ENCODE measurements around the gene TNFRSF12A. TPM values are rescaled to one million over a fixed set of nuclear protein-coding genes. Genes with fewer than 3 reads are reported as not detected.

Gene TNFRSF12A
- total and polyA plus RNA-seq, 2 of the 13 experiments (the other 11 are each of a cell fraction or from before 2014, with no cell fraction given), result 61.9 to 66.0 TPM

DNA sequence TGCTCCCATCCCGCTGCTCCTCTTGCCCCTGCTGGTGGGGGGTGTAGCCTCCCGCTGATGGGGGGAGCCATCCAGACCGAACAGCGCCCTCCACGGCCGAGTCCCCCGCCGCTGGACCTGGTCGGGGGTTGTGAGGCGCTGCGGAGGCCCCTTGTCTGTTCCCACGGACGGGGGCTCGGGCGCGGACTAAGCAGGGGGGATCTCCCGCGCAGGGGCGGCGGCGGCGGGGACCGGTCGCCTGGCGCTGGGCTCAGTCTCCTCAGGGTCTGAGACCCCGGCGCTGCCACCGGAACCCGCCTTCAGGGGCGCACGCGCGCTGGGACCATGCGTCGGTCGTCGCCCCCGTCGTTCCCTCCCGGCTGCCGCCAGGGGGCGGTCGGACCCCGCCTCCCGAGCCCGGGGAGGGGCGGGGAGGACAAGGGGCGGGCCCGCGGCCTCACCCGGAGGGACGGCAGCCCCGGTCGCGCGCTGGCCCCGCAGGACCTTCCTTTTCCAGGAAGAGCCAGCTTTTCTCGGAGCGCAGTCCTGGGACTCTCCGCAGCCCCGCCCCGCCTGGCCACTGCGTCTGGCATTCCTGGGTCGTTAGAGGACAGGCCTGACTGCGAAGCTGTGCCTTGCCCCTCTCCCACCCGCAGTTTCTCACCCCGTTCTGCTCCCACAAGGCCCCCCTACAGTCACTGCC is 39.0 kb downstream of the TNFRSF12A start (continued):
- TF ChIP-seq, protein P1, sequence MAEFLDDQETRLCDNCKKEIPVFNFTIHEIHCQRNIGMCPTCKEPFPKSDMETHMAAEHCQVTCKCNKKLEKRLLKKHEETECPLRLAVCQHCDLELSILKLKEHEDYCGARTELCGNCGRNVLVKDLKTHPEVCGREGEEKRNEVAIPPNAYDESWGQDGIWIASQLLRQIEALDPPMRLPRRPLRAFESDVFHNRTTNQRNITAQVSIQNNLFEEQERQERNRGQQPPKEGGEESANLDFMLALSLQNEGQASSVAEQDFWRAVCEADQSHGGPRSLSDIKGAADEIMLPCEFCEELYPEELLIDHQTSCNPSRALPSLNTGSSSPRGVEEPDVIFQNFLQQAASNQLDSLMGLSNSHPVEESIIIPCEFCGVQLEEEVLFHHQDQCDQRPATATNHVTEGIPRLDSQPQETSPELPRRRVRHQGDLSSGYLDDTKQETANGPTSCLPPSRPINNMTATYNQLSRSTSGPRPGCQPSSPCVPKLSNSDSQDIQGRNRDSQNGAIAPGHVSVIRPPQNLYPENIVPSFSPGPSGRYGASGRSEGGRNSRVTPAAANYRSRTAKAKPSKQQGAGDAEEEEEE (CRISPR knock-in tag; IDR thresholded peaks at IDR 0.05; ENCODE audit: borderline replicate concordance), result no peak
- TF ChIP-seq ISL2 (CRISPR knock-in tag; IDR thresholded peaks at IDR 0.05) (no peak; the same call in 1 of the 2 replicates), MAFK (conservative IDR thresholded peaks at IDR 0.05 in 1 of 2, IDR thresholded peaks at IDR 0.05 in 1 of 2; ENCODE audit: low read length in 2 of 2) (no peak), ZFP62 (CRISPR knock-in tag; IDR thresholded peaks at IDR 0.05) (no peak), CHD4 (IDR thresholded peaks at IDR 0.05; ENCODE audit: borderline replicate concordance, low read length) (no peak), FOXP1 (IDR thresholded peaks at IDR 0.05) (no peak), FOXP1 (CRISPR knock-in tag; IDR thresholded peaks at IDR 0.05) (no peak), NFKB2 (CRISPR knock-in tag; IDR thresholded peaks at IDR 0.05; ENCODE audit: borderline replicate concordance) (0 out of 2 replicates have a peak, but pooled peaks have one; percentile 40), RFXAP (CRISPR knock-in tag; IDR thresholded peaks at IDR 0.05; ENCODE audit: borderline replicate concordance) (no peak), ZNF337 (CRISPR knock-in tag; IDR thresholded peaks at IDR 0.05; ENCODE audit: borderline replicate concordance, low read depth) (no peak), ERF (CRISPR knock-in tag; IDR thresholded peaks at IDR 0.05) (peak; percentile 82), CEBPG (CRISPR knock-in tag; IDR thresholded peaks at IDR 0.05) (no peak; the same call in 1 of the 2 replicates), ZNF607 (CRISPR knock-in tag; IDR thresholded peaks at IDR 0.05; ENCODE audit: borderline replicate concordance) (peak; percentile 53; the same call in 1 of the 2 replicates), NRL (CRISPR knock-in tag; IDR thresholded peaks at IDR 0.05; ENCODE audit: borderline replicate concordance) (no peak), HNRNPUL1 (IDR thresholded peaks at IDR 0.05; ENCODE audit: low read depth, low read length) (no peak), SNAPC2 (CRISPR knock-in tag; IDR thresholded peaks at IDR 0.05) (no peak), YEATS4 (CRISPR knock-in tag; IDR thresholded peaks at IDR 0.05; ENCODE audit: borderline replicate concordance) (no peak; the same call in 1 of the 2 replicates), HMG20B (CRISPR knock-in tag; conservative IDR thresholded peaks at IDR 0.05) (no peak), CEBPB (IDR thresholded peaks at IDR 0.05; ENCODE audit: borderline replicate concordance, low read depth, low read length) (no peak), MXD4 (CRISPR knock-in tag; IDR thresholded peaks at IDR 0.05) (peak; percentile 67; the same call in 1 of the 2 replicates), ZNF605 (CRISPR knock-in tag; IDR thresholded peaks at IDR 0.05) (no peak), ZNF484 (CRISPR knock-in tag; IDR thresholded peaks at IDR 0.05; ENCODE audit: borderline replicate concordance, low read depth) (no peak), RELA (CRISPR knock-in tag; IDR thresholded peaks at IDR 0.05) (peak; percentile 74; the same call in 1 of the 2 replicates), SMC3 (IDR thresholded peaks at IDR 0.05; ENCODE audit: low read length) (peak; percentile 26; the same call in 1 of the 2 replicates), ZNF430 (CRISPR knock-in tag; IDR thresholded peaks at IDR 0.05) (no peak), NR2F2 (IDR thresholded peaks at IDR 0.05; ENCODE audit: borderline replicate concordance, low read depth) (no peak), MAFF (IDR thresholded peaks at IDR 0.05; ENCODE audit: low read depth, low read length) (no peak), GFI1 (CRISPR knock-in tag; IDR thresholded peaks at IDR 0.05; ENCODE audit: borderline replicate concordance) (no peak), ZNF660 (CRISPR knock-in tag; IDR thresholded peaks at IDR 0.05; ENCODE audit: borderline replicate concordance, low read depth) (no peak), NAIF1 (CRISPR knock-in tag; IDR thresholded peaks at IDR 0.05; ENCODE audit: borderline replicate concordance) (no peak), IKZF1 (IDR thresholded peaks at IDR 0.05) (no peak), EEA1 (CRISPR knock-in tag; IDR thresholded peaks at IDR 0.05; ENCODE audit: borderline replicate concordance) (peak; percentile 78; the same call in 1 of the 2 replicates)
- TF ChIP-seq, protein P2, sequence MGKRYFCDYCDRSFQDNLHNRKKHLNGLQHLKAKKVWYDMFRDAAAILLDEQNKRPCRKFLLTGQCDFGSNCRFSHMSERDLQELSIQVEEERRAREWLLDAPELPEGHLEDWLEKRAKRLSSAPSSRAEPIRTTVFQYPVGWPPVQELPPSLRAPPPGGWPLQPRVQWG (CRISPR knock-in tag; IDR thresholded peaks at IDR 0.05; ENCODE audit: borderline replicate concordance, low read depth), result no peak

Measured in HepG2 (cell line).